GM21825 (cell line): Measurements from ENCODE around the gene SPRYD3.
A peak's percentile ranks its signal among the peaks of the same experiment; 100 is the strongest.
"Not testable (repeated sequence)": the region's sequence is repeated elsewhere in the genome, so short reads cannot be mapped to it uniquely, and the experiment has no call there.

Experiments used
- ATAC-seq: cut with Tn5 transposase; IDR thresholded peaks from one replicate; pipeline ENCODE4 v1.9.1; 2021; ENCODE audit warnings: mild to moderate bottlenecking, moderate library complexity; ENCODE audit not compliant: unreplicated experiment

Gene SPRYD3

DNA sequence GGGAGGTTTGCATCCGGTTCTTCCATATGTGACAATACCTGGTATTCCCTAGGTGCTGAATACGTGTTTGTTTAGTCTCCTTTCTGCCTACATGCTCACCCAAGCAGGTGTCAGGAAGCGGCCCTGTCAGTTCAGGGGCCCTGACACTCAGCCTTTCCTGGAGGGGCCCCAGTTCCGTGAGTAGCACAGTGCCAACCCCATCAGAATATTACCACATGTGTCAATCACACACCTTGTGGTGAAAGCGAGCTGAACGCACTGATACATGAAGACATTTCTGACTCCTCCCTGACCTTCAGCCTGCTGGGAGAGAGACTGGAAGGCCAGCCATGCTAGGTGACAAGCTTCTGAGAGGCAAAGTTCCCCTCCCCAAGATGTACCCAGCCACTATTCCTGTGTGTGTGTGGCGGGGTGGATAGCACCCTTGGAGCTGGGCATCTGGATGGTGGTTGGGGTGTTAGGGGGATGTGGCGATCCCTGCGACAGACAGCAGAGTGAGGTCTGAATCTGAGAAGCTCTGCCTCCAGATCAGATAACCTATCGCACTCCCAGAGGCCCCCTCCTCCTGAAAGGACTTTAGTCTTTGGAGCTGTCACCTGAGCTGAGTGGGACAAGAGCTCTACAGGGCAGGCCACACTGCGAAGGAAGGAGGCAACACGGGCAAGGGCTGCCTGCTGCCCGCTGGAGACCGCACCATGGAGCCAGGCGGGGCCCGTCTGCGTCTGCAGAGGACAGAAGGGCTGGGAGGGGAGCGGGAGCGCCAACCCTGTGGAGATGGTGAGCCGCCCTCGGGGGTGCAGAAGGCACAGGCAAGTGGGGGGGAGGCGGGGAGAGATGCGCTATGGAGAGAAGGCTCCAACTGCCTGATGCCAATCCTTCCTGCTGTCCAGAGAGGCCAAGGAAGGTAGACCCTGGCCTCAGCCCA is 24.0 kb upstream of the SPRYD3 start, which contains the start of gene SOAT2:
SOAT2 (plus strand) TSS at position 604 of the 925 bp plus-strand sequence; CDS start at position 696, 92 bp downstream.
- no peak for ATAC-seq

DNA sequence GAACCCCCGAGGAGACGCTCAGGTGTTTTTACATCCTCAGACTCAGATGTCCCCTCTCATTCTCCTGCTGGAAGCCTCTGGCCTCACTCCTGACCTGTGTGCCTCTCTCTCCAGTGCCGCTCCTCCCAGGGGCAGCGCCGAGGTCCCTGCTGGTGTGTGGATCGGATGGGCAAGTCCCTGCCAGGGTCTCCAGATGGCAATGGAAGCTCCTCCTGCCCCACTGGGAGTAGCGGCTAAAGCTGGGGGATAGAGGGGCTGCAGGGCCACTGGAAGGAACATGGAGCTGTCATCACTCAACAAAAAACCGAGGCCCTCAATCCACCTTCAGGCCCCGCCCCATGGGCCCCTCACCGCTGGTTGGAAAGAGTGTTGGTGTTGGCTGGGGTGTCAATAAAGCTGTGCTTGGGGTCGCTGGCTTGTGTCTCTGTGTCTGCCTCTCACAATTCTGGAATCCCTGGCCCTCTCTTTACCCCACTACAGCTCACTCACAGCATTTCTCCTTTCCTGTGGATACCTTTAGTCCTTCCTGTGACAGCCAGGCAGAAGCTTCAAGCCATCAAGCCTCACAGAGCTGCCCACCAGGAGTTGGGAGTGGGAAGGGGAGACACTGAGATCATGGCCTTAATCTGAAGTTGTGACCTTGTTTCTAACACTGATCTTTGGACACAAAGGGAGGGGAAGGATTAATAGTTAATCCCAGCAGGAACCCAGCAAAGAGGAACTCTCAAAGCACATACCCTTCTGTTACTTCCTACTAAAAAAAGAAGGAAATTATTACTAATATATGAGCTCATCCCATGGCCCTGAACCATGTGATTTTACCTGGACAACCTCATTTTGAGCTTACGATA is 23.0 kb upstream of the SPRYD3 start:
- no peak for ATAC-seq

DNA sequence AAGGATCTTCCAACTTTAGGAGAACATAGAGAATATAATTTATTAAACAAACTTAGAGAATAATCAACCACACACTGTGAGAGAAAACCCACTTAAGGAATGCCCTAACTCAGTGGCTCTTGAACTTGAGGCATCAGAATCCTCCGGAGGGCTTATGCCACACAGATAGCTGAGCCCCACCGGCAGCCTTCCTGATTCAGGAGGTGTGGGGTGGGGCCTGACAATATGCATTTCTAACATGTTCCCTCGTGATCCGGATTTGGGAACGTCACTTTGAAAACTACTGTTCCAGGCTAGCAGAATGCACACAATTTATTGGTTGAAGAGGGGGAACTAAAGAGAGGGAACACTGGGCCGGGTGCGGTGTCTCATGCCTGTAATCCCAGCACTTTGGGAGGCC is 22.1 kb upstream of the SPRYD3 start:
- no peak for ATAC-seq

DNA sequence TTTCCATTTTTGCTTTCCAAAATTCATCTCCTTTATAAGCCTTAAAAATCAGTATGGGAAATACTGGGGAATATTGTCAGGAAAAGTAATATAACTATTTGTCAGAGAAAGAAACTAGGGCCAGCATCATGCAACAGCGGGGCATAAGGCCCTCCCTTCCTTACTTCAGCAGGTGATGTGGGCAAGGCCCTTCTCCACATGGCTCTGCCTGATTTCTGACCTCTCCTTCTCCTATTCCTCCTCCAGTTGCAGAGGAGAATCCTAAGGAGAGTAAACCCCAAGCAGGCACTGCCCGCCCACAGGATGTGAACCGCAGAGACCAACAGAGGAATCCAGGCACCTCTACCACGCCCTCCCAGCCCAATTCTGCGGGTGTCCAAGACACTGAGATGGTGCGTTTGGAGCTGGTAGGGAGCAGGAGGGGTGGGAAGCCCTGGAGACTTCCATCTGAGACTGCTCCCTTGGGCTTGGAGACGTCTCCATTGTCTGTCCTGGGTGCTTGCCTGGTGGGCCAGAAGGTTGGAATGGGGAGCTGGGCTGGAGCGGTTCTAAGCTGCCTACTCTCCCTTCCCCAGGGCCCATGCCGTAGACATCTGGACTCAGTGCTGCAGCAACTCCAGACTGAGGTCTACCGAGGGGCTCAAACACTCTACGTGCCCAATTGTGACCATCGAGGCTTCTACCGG is 21.4 kb upstream of the SPRYD3 start:
- no peak for ATAC-seq

DNA sequence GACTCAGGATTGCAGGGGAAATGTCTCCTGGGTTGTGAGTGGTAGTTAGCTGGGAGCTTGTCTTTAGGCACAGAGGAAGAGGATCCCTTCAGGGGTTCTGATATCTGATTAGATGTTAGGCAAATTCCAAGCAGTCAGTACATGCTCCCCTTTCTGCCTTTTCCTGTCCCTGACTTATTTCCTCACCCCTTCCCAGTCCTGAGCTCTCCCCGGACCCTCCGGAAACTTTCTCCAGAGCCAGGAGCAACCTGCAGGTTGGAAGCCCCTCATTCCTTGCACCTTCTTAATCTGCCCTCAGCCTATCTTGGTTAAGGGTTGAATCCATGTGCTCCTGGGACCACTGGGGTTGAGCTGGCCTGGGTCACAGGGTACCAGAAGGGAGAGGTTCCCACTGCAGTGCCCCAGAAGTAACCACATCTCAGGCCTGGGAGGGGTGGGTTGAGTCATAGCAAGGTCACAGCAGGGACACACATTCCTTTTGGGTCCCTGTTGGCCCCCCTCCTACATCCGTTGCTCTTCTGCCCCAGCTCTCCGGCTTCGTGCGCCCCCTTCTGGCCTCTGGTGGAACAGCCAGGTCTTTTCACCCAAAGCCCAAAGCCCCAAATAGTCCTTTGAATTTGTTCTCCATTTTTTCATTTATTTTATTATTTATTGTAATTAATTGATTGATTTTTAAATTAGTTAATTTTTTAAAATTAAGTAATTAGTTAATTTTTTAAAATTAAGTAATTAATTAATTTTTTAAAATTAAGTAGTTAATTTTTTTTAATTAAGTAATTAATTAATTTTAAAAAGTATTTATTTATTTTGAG is 20.1 kb upstream of the SPRYD3 start:
- no peak for ATAC-seq

DNA sequence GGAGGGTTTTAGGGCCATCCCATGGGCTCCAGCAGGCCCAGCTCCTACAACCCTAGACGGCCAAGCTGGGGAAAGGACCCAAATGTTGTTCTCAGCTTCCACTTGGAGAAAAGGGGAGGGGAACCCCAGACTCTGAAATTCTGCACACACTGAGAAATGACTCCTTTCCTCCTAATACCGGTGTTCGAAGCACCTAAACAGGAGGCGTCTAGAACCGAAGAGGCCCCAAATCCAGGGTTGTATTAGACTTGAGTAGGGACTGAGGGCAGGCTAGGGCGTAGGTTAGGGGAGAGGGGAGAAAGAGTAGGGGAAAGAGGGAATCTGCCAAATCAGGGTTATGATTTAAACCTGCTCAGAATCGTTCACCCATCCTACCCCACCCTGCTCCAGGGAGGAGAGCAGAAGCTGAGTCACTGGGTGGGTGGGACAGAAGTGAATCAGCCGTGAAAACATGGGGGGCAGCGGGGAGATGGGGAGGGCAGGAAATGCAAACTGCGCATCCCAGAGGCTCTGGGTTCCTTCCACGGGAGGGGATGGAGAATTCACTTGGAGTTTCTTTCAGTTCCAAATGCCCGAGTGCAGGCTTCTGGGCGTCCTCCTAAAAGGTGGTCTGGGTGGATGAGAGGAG is 19.3 kb upstream of the SPRYD3 start:
- ATAC-seq, result no peak

DNA sequence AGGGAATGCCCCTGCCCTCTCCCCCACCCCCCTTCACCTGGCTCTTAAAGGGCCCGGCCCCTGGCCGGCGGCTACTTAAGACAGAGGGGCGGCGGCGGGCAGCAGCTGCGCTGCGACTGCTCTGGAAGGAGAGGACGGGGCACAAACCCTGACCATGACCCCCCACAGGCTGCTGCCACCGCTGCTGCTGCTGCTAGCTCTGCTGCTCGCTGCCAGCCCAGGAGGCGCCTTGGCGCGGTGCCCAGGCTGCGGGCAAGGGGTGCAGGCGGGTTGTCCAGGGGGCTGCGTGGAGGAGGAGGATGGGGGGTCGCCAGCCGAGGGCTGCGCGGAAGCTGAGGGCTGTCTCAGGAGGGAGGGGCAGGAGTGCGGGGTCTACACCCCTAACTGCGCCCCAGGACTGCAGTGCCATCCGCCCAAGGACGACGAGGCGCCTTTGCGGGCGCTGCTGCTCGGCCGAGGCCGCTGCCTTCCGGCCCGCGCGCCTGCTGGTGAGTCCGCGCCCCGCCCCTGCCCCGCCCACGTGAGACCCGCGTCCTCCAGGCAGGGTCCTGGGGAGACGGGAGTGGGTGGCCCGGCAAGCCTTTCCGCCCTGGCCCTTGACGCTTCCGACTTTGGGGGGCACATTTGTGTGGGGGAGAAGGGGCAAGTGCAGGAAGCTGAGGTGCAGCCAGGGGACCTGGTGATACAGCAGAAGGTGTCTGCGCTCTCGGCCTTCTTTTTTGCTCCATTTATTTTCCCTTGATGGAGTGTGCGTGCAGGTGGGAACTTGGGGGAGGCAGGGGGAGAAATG is 18.6 kb upstream of the SPRYD3 start, which contains the start of gene IGFBP6:
IGFBP6 (plus strand) TSS at position 104 of the 790 bp plus-strand sequence; CDS start at position 155, 51 bp downstream.
- ATAC-seq, result peak; percentile 50

DNA sequence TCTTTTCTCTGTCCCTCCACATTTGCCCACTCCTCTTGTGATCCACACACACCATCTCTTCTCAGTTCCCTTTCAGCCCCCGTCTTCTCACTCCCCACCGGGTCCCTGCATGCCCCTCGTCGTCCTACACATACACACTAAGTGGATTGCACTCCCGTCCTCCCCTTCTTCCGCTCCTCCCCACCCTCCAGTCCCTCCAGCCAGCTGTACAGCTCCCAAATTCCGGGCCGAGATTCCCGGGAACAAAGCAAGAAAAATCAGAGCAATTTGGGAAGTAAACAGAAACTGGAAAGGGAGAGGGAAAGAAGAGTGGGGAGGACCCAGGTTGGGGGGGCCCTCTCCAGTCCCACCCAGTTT is 18.0 kb upstream of the SPRYD3 start:
- no peak for ATAC-seq

DNA sequence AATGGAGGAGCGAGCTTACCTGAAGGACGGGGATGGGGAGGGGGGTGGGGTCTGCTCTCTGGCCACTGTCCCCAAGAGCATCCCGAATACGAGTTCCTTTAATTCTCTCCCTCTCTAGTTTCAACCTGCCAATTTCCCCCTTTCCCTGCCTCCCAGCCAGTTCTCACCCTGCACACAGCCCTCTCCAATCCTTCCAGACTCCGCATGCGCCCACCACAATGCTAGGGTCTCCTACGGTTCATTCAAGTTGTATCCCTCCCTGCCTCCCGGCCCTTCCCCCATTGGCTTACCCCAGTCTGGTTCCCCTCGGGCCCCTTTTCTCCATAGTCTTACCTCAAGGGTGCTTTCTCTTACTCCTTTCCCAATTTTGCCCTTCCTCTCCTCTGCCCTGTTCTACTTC is 17.6 kb upstream of the SPRYD3 start:
- ATAC-seq, result no peak

DNA sequence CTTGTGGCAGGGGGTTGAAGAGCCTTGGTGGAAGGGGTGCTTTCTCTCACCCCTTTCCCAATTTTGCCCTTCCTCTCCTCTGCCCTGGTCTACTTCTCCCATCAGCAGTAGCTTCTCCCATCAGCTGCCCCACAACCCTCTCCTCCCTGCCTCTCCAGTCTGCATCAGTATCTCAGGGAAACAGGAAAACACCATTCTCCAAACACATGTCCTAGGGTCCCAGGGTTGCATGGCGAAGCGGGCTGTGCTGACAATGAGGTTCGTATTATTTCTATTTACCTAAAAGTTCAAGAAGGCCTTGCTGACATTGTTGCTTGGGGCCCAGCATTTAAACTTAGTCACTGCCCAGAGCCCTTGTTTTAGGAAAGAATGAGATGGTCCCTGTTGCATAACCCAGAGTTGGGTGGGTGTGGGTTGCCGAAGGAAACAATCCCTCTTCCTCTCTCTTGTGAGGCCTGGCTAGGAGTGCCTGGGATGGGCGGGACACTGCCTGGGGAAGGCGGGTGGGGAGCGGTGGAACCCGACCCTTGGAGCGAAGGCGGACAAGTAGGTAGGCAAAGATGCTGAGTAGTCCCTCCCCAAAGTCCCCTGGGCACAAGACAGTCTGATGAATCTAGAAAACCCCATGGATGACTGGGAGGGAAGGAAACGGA is 17.0 kb upstream of the SPRYD3 start:
- ATAC-seq, result no peak

DNA sequence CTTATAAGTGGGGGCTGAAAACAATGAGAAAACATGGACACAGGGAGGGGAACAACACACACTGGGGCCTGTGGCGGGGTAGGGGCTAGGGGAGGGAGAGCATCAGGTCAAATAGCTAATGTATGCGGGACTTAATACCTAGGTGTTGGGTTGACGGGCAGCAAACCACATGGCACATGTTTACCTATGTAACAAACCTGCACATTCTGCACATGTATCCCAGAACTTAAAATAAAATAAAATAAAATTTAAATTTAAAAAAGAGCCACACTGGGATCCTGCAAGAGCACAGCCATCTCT is 16.4 kb upstream of the SPRYD3 start:
- ATAC-seq, result not testable (repeated sequence)

DNA sequence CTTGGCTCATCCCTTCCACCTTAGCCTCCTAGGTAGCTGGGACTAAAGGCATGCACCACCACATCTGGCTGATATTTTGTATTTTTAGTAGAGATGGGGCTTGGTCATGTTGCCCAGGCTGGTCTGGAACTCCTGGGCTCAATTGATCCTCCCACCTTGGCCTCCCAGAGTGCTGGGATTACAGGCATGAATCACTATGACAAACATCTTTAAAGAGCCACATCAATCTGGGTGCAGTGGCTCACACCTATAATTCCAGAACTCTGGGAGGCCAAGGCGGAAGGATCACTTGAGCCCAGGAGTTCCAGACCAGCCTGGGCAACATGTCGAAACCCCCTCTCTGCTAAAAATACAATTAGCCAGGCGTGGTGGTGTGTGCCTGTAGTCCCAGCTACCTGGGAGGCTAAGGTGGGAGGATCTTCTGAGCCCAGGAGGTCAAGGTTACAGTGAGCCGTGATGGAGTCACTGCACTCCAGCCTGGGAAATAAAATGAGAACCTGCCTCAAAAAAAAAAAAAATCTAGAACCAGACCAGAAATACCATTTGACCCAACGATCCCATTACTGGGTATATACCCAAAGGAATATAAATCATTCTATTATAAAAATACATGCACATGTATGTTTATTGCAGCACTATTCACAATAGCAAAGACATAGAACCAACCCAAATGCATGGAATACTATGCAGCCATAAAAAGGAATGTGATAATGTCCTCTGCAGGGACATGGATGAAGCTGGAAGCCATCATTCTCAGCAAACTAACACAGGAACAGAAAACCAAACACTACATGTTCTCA is 15.8 kb upstream of the SPRYD3 start:
- not testable (repeated sequence) for ATAC-seq

DNA sequence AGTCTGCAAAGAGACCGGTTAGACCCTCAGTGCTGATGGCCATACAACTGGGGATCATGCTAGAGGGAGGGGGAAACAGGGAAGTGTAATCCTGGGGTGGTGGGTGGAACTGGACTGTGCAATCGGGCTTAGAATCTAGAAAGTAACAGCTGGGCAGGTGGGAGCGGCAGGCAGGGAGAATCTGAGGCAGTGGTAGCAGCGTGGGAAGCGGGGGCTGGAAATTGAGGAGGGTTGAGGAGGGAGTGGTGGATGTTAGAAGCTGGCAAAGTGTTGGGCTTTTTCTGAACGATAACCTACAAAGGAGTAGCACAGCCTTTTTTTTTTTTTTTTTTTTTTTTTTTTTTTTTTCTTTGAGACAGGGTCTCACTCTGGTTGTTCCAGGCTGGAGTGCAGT is 15.2 kb upstream of the SPRYD3 start:
- no peak for ATAC-seq

DNA sequence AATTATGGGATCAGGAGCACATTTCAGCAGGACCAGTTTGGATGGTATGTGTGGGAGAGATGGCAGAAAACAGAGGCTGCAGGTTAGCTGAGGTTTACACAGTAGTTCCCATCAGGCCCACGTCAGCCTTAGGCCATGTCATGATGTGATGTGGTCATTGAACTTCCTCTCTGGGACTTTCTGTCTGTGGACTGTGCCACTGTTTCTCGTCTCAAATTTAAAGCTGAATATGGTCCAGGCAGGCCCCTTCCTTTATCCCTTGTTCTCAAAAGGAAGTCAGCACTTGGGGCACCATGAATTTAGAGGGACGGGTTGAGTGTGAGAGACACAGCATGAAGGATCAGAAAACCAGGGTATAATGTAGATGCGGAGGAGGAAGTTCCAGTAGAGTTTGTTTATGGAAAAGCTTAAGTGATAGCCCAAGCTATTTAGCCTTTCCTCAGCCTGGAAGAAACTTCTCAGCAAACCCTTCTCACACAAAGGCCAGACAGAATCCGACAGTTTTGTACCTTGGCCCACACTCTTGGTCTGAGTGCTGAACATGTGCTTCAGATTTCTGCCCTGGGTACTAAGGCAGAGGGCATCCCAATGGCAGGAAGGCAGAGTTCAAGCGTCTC is 14.7 kb upstream of the SPRYD3 start:
- no peak for ATAC-seq

DNA sequence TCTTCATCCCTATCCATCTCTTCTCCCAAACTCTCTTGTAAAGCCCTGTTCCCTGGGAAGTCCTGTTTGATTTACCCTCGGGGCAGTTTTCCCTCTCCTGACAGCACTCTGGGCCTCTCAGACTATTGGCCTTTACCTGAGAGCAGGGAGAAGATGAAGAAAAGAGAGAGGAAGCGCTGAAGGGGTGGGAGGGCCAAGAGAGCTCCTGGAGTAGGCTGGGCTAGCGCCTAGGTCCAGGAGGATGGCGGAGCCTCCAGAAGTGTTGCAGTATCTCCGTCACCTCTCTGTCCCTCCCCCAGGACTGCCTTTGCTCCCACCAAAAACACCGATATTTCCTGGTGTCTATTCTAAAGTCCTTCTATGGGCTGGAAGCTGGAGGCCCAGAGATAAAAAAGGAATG is 12.6 kb upstream of the SPRYD3 start:
- ATAC-seq, result no peak

DNA sequence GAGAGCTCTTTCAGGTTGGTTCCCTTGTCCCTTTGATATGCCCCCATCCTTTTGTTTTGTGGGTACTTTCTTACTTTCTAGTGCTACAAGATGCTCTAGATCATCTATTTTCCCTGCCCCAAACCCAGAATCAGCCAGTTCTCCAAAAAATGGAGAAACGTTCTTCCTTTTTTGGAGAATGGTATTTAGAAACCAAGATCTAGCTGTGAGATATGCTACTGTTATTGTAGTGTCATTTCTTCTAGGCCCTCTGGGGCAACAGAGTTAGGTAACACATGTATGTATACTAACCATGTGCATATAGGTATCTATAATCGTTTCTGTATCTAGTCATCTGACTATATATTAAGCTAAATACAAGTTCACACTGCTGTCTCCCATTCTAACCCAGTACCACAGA is 11.4 kb upstream of the SPRYD3 start:
- ATAC-seq, result no peak

DNA sequence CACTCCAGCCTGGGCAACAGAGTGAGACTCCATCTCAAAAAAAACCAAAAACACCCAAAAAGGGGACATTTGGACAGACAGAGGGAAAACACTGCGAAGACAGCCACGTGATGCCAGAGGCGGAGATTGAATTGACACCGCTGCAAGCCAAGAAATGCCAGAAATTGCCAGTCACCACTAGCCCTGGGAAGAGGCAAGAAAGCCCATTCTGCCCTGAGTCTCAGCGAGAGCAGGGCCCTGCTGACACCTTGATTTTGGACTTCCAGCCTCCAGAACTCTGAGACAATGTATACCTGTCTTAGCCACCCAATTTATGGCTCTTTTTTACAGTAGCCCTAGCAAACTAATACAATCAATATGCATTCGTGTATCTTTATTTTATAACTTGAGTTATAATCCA is 10.9 kb upstream of the SPRYD3 start:
- no peak for ATAC-seq

DNA sequence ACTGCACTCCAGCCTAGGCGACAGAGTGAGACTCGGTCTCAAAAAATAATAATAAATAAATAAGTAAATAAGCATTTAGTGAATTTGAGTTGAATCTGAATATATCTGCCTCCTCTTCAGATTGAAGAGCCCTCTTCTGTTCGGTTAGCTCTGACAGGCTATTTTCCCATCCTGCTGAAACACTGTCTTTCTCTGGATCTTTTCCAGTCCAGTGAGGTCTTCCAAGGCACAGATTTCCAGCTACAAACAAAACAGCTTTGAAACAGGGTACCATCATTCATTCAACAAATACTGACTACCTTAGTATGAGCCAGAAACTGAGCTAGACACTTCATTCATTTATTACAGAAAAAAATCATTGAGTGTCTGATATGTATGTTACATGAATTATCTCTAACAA is 7.2 kb upstream of the SPRYD3 start:
- no peak for ATAC-seq
